Esophagus squamous epithelium (tissue), 4 donors: ENCODE measurements around the gene PBRM1.

Experiments
- POLR2A ChIP-seq, 4 donors: fragments of 450-650 bp; IDR thresholded peaks; one replicate each; pipeline ENCODE4 v1.6.1; 2017; ENCODE audit warnings: antibody characterized with exemption in 4 of 4, mild to moderate bottlenecking in 4 of 4, moderate library complexity in 3 of 4
- TF ChIP-seq, protein P1 (sequence below), 6 experiments: fragments of 450-650 bp in 4 of 6; fragments of 200-600 bp in 2 of 6; sonication (generic) in 2 of 6; IDR thresholded peaks; one replicate each; pipeline ENCODE4 v1.5.1; 2016 to 2019; ENCODE audit warnings: antibody characterized with exemption in 6 of 6, mild to moderate bottlenecking in 4 of 6, moderate library complexity in 4 of 6

DNA sequence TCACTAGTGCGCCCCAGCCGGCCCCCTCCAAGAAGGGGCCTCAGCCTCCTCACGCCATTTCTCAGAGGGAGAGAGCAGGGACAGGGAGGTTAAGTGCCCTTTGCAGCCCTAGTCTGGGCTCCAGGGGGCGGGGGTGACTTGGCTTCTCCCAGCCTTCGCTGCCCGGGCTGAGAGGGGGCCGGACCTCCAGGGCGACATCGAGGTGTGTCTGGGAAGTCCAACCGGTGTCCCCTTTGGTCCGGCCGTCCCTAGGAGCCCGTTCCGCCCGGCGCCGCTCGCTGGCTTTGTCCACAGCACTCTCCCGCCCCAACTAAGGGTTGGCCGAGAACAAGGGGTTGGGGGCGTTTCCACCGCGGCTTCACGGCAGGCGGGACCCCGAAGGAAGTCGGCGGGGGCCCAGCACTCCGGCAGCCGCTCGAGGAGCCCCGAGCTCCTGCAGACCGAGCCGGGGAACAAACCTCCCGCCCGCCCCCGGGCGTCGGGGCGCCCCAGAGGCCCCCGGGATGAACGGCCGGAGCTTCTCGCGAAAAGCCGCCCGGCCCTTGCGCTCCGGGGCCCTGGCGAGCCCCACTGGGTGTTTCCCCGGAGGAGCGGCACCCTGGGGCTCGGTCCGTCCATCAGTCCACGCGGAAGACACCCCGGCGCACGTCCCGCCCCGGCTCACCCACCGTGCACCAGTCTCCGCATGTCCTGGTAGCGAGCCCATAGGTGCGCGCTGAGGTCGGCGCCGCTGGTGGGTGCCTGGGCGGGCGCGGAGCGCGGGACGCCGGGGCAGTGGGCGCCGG is 152.7 kb downstream of the PBRM1 start:
- no peak for TF ChIP-seq POLR2A (IDR thresholded peaks at IDR 0.05)
- TF ChIP-seq, protein P1, sequence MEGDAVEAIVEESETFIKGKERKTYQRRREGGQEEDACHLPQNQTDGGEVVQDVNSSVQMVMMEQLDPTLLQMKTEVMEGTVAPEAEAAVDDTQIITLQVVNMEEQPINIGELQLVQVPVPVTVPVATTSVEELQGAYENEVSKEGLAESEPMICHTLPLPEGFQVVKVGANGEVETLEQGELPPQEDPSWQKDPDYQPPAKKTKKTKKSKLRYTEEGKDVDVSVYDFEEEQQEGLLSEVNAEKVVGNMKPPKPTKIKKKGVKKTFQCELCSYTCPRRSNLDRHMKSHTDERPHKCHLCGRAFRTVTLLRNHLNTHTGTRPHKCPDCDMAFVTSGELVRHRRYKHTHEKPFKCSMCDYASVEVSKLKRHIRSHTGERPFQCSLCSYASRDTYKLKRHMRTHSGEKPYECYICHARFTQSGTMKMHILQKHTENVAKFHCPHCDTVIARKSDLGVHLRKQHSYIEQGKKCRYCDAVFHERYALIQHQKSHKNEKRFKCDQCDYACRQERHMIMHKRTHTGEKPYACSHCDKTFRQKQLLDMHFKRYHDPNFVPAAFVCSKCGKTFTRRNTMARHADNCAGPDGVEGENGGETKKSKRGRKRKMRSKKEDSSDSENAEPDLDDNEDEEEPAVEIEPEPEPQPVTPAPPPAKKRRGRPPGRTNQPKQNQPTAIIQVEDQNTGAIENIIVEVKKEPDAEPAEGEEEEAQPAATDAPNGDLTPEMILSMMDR (IDR thresholded peaks at IDR 0.05) = no peak
